Activated CD8-positive, alpha-beta T cell treated with anti-CD3 and anti-CD28 coated beads for 36 hours (primary cell): ENCODE data around the gene SUGCT. TPM values are rescaled to one million over a fixed set of nuclear protein-coding genes. Genes with fewer than 3 reads are reported as not detected.

Experiments used
- ATAC-seq: fragments of 200-7000 bp; cut with Tn5 transposase; one replicate; pipeline ENCODE4 v1.10.0; 2021; ENCODE audit warnings: mild to moderate bottlenecking, moderate library complexity
- CTCF ChIA-PET: fragments of 350-600 bp; sonication (Branson Sonifier 250); formaldehyde crosslinking; loops from one replicate; lab custom pipeline; 2021; ENCODE audit warnings: antibody characterized with exemption; lab: Charles Lee
- POLR2A ChIA-PET: fragments of 350-600 bp; sonication (Branson Sonifier 250); formaldehyde crosslinking; loops from one replicate; lab custom pipeline; 2021; ENCODE audit warnings: antibody characterized with exemption; lab: Charles Lee
- DNase-seq: peaks from one replicate; pipeline ENCODE4 v3.0.0-alpha.2; 2020
- H3K27ac Mint-ChIP-seq: one replicate; pipeline ENCODE4 v1.8.0; 2021; ENCODE audit warnings: mild to moderate bottlenecking, mixed read lengths
- H3K27me3 Mint-ChIP-seq: one replicate; pipeline ENCODE4 v1.8.0; 2021; ENCODE audit warnings: mixed read lengths
- H3K36me3 Mint-ChIP-seq: one replicate; pipeline ENCODE4 v1.8.0; 2021; ENCODE audit warnings: low read depth, mixed read lengths
- H3K4me1 Mint-ChIP-seq: one replicate; pipeline ENCODE4 v1.8.0; 2021; ENCODE audit warnings: low read depth, mixed read lengths
- H3K4me3 Mint-ChIP-seq: one replicate; pipeline ENCODE4 v1.8.0; 2021; ENCODE audit warnings: mild to moderate bottlenecking, moderate library complexity, mixed read lengths
- H3K9me3 Mint-ChIP-seq: one replicate; pipeline ENCODE4 v1.8.0; 2021; ENCODE audit warnings: mixed read lengths
- CTCF ChIP-seq: fragments of 200-600 bp; IDR thresholded peaks from one replicate; pipeline ENCODE4 v1.8.0; 2022; ENCODE audit warnings: antibody characterized with exemption, mild to moderate bottlenecking
- intact Hi-C: fragments of 100-400 bp; cut with micrococcal nuclease; formaldehyde crosslinking; loops from one replicate; pipeline ENCODE4 v1.10.0; 2022
- total RNA-seq, 2 experiments: library from RNA; stranded (reverse); gene quantifications; one replicate each; pipeline ENCODE4 v1.2.3, GENCODE V29; 2021

Gene SUGCT
- total RNA-seq, 2 experiments from 2014 or later, result 1.6 to 2.0 TPM

DNA sequence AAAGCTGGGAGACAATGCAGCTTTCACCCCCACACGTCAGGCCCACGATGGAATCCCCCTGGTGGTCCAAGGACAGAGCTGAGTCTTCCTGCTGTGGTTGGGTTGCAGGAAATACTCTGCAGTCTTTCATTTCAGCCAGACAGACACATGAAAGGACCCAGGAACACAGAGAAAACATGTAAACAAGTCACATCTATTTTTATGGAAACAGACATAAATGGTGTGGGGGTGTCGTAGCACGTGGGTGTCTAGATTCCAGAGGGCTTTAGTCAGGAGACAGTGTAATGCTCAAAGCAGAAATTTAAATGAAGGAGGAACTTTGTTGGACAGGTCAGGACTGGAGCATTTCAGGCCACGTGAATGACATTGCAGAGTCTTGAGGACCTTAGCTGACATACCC lies 444.6 kb downstream of the SUGCT start:
- CTCF ChIA-PET, result no interaction called here
- intact Hi-C loops, result no loop called here
- H3K9me3 Mint-ChIP-seq, result peaks cover 2% of the 10 kb centered on the region
- ATAC-seq (no peak), DNase-seq (no peak)
- POLR2A ChIA-PET, result no interaction called here
- no peak overlapping the region for H3K4me3 Mint-ChIP-seq
- no peak for TF ChIP-seq CTCF
- H3K27me3 Mint-ChIP-seq, result no peaks in the 10 kb centered on the region
- H3K36me3 Mint-ChIP-seq, result no peaks in the 10 kb centered on the region
- H3K4me1 Mint-ChIP-seq, result no peaks in the 10 kb centered on the region
- no peak overlapping the region for H3K27ac Mint-ChIP-seq

- ATAC-seq (no peak), DNase-seq (no peak)
- Mint-ChIP-seq H3K27ac (no peak overlapping the region), H3K4me3 (no peak overlapping the region), H3K36me3 (no peaks in the 10 kb centered on the region), H3K27me3 (no peaks in the 10 kb centered on the region), H3K9me3 (peaks cover 2% of the 10 kb centered on the region), H3K4me1 (no peaks in the 10 kb centered on the region)
- ChIA-PET POLR2A (no interaction called here), CTCF (no interaction called here)
- intact Hi-C loops, result no loop called here
- no peak for TF ChIP-seq CTCF
These were observed 446.0 kb downstream of the SUGCT start for GRCh38 chr7:40580776-40581175.

DNA sequence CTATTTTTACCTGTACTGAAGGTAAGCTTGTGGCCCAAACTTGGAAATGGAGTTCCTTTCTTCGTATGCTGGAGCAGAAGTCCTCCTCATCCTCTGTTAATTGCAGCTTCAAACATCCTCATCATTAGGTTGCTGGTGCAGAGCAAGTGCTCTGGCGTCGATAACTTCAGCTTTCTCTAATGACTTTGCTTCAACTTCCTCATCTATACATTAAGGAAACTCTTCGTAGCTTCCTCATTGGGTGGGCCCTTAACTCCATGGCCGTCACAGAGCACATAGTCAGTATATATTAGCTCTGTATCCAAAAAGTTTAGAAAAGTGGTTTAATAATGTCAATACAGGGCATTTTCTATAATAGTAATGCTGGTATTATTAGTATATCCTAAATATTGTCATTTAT lies 447.7 kb downstream of the SUGCT start:
- H3K4me1 Mint-ChIP-seq, result no peaks in the 10 kb centered on the region
- TF ChIP-seq CTCF, result no peak
- no peaks in the 10 kb centered on the region for H3K27me3 Mint-ChIP-seq
- POLR2A ChIA-PET, result no interaction called here
- DNase-seq (no peak), ATAC-seq (no peak)
- H3K9me3 Mint-ChIP-seq, result no peaks in the 10 kb centered on the region
- intact Hi-C loops, result no loop called here
- CTCF ChIA-PET, result no interaction called here
- no peaks in the 10 kb centered on the region for H3K36me3 Mint-ChIP-seq
- H3K27ac Mint-ChIP-seq, result no peak overlapping the region
- no peak overlapping the region for H3K4me3 Mint-ChIP-seq

GRCh38 chr7:40583667-40584444 lies 449.1 kb downstream of the SUGCT start:
- H3K27me3 Mint-ChIP-seq, result no peaks in the 10 kb centered on the region
- H3K4me3 Mint-ChIP-seq, result no peak overlapping the region
- intact Hi-C loops, result no loop called here
- H3K36me3 Mint-ChIP-seq, result no peaks in the 10 kb centered on the region
- ChIA-PET POLR2A (no interaction called here), CTCF (no interaction called here)
- no peak for ATAC-seq
- H3K27ac Mint-ChIP-seq, result no peak overlapping the region
- H3K9me3 Mint-ChIP-seq, result no peaks in the 10 kb centered on the region
- H3K4me1 Mint-ChIP-seq, result no peaks in the 10 kb centered on the region
- TF ChIP-seq CTCF, result no peak
- DNase-seq, result no peak

DNA sequence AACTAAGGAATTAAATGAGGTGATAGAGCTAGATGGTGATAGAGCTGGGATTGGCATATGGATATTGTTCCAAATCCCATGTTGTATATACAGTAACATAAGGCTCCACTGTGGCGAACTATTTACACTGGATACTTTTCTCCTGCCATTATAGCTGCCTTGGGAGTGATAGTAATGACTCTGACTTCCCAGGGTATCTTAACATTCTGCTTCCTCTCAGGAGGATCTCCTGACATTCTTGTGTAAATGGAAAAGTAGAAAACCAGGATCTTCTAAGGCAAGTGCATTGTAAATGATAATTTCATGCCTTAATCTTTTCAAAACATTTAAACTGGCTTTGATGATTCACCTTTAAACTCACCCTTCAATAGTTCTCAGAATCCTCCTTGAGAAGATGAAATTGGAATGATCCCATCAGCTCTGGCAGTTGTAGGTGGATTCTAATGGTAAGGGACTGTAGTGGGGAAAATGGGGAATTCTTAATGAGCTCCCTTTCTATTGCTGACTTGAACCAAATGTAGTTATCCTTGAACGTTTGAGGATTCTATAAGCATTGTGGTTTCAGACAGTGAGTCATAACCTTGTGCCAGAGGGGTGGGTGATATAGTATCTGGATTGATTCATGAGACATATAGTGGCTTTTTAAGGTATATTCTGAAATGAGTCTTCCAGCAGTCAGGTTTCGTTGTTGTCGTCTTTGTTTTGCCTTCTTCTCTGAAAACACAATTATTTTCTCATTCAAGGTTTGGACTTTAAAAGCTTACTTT lies 450.0 kb downstream of the SUGCT start:
- POLR2A ChIA-PET, result no interaction called here
- CTCF ChIA-PET, result no interaction called here
- no peak overlapping the region for H3K4me3 Mint-ChIP-seq
- no peaks in the 10 kb centered on the region for H3K36me3 Mint-ChIP-seq
- H3K4me1 Mint-ChIP-seq, result no peaks in the 10 kb centered on the region
- no peaks in the 10 kb centered on the region for H3K9me3 Mint-ChIP-seq
- DNase-seq, result no peak
- H3K27me3 Mint-ChIP-seq, result no peaks in the 10 kb centered on the region
- no peak for TF ChIP-seq CTCF
- no peak overlapping the region for H3K27ac Mint-ChIP-seq
- ATAC-seq, result no peak
- intact Hi-C loops, result no loop called here
